HepG2 (cell line): ENCODE data around the gene CUL1. TPM values are rescaled to one million over a fixed set of nuclear protein-coding genes. Genes with fewer than 3 reads are reported as not detected.

ENCODE experiments used
- ATAC-seq: fragments of 200-7000 bp; cut with Tn5 transposase; 3 replicates; pipeline ENCODE4 v1.9.1; 2020; ENCODE audit warnings: mild to moderate bottlenecking, moderate library complexity
- BruUV-seq: library from RNA; stranded (reverse); fragments of 400-500 nt; replicated peaks from 2 replicates; lab custom pipeline; 2021; lab: Mats Ljungman, UMichigan
- CTCF ChIA-PET: fragments of 300-600 bp; formaldehyde crosslinking; extraction: SDS; loops from one replicate; lab custom pipeline; 2021; ENCODE audit warnings: low total read pairs, inconsistent platforms, low intra/inter-chr PET ratio; lab: Yijun Ruan, JAX
- POLR2A ChIA-PET: fragments of 350-600 bp; sonication (Branson Sonifier 250); formaldehyde crosslinking; loops from one replicate; lab custom pipeline; 2020; ENCODE audit warnings: antibody characterized with exemption, inconsistent platforms; lab: Yijun Ruan, JAX
- DNase-seq: peaks from one replicate; pipeline ENCODE4 v3.0.0-alpha.2; 2015; ENCODE audit warnings: low spot score
- FAIRE-seq: peaks from 3 replicates; lab custom pipeline; 2011; peaks lifted over from hg19 to GRCh38; lab: Jason Lieb, UNC
- H2AFZ ChIP-seq: one replicate; pipeline ENCODE4 v1.6.1; 2011; ENCODE audit warnings: low read length, inconsistent platforms
- H3K27ac ChIP-seq: fragments of 300-600 bp; 3 replicates; pipeline ENCODE4 v1.8.0; 2011; ENCODE audit warnings: mixed run types, mild to moderate bottlenecking, mixed read lengths, low read length, inconsistent platforms; ENCODE audit not compliant: insufficient read depth; ENCODE audit errors: extremely low read length
- H3K27me3 ChIP-seq, 2 experiments: fragments of 200-600 bp in 1 of 2; 2 replicates in 1 of 2; 3 replicates in 1 of 2; pipeline versions ENCODE4 v1.6.0 to v1.8.0; 2011; ENCODE audit warnings: low read length in 2 of 2, mild to moderate bottlenecking in 2 of 2, moderate library complexity in 2 of 2, inconsistent platforms in 1 of 2; ENCODE audit not compliant: insufficient read depth in 2 of 2, control insufficient read depth in 1 of 2
- H3K36me3 ChIP-seq, 2 experiments: fragments of 200-600 bp in 1 of 2; replicated peaks in 1 of 2; 2 replicates in 1 of 2; 3 replicates in 1 of 2; pipeline versions ENCODE4 v1.5.1 to v1.8.0; 2011; ENCODE audit warnings: low read length in 2 of 2, inconsistent platforms in 1 of 2; ENCODE audit not compliant: insufficient read depth in 2 of 2, control insufficient read depth in 1 of 2
- H3K4me1 ChIP-seq: 2 replicates; pipeline ENCODE4 v1.5.1; 2012; ENCODE audit warnings: low read length, inconsistent platforms; ENCODE audit not compliant: insufficient read depth
- H3K4me2 ChIP-seq: 2 replicates; pipeline ENCODE4 v1.6.0; 2011; ENCODE audit warnings: low read depth, low read length, inconsistent platforms
- H3K4me3 ChIP-seq, 3 experiments: fragments of 200-600 bp in 1 of 3; sonication (generic), shearing (Covaris generic) in 1 of 3; replicated peaks in 1 of 3; 2 replicates each; pipeline ENCODE4 v1.5.1; 2011 to 2016; ENCODE audit warnings: low read length in 3 of 3, inconsistent platforms in 2 of 3, low read depth in 2 of 3, mild to moderate bottlenecking in 2 of 3, control low read depth in 1 of 3, mixed read lengths in 1 of 3; ENCODE audit not compliant: insufficient read depth in 1 of 3
- H3K79me2 ChIP-seq: one replicate; pipeline ENCODE4 v1.6.1; 2011; ENCODE audit warnings: low read length, inconsistent platforms; ENCODE audit not compliant: insufficient read depth
- H3K9ac ChIP-seq: 2 replicates; pipeline ENCODE4 v1.6.0; 2011; ENCODE audit warnings: mild to moderate bottlenecking, low read depth, low read length, inconsistent platforms; ENCODE audit not compliant: insufficient read depth
- H3K9me3 ChIP-seq: 2 replicates; pipeline ENCODE4 v1.5.1; 2012; ENCODE audit warnings: mild to moderate bottlenecking, low read length
- H4K20me1 ChIP-seq: 2 replicates; pipeline ENCODE4 v1.6.0; 2011; ENCODE audit warnings: inconsistent platforms, mild to moderate bottlenecking, low read length, moderate library complexity; ENCODE audit not compliant: insufficient read depth
- ZNF335 ChIP-seq: sonication (generic); formaldehyde crosslinking; IDR thresholded peaks from 2 replicates; pipeline ENCODE4 v1.4.0; 2020; ENCODE audit warnings: missing genetic modification reagents
- ZNF354B ChIP-seq: sonication (generic); formaldehyde crosslinking; IDR thresholded peaks from 2 replicates; pipeline ENCODE4 v1.8.0; 2022; ENCODE audit warnings: mild to moderate bottlenecking, missing genetic modification reagents
- ZNF580 ChIP-seq: IDR thresholded peaks from 2 replicates; pipeline ENCODE4 v1.6.1; 2016; ENCODE audit warnings: low read depth, borderline replicate concordance
- ZXDC ChIP-seq: sonication (generic); formaldehyde crosslinking; IDR thresholded peaks from 2 replicates; pipeline ENCODE4 v1.5.0; 2020; ENCODE audit warnings: mild to moderate bottlenecking, missing genetic modification reagents
- WGBS: methylation state at CpG from one replicate; pipeline ENCODE4 v1.1.6; 2017; ENCODE audit warnings: low lambda C conversion rate; 5-methylcytosine and 5-hydroxymethylcytosine counted together
- in situ Hi-C: cut with HindIII; loops from 2 replicates; pipeline ENCODE4 v1.10.0; 2017; ENCODE audit warnings: low pct_unique_long_range_greater_than_20kb; ENCODE audit not compliant: extremely low pct_ligation_motif_present
- intact Hi-C: fragments of 100-400 bp; cut with micrococcal nuclease; formaldehyde crosslinking; loops from one replicate; pipeline ENCODE4 v1.10.0; 2022; ENCODE audit not compliant: unreplicated experiment
- polyA plus RNA-seq, 8 experiments: library from polyadenylated mRNA; depleted of rRNA in 3 of 8; stranded (reverse) in 7 of 8; unstranded in 1 of 8; fragments of >200 nt; fragmentation: Illumina TruSeq in 4 of 8; extraction: Trizol in 4 of 8; gene quantifications; 2 replicates each; pipeline versions ENCODE4 v1.2.1 to v1.2.3, GENCODE V29; 2011 to 2016; ENCODE audit warnings: low read depth in 4 of 8, missing spikeins in 1 of 8, mixed read lengths in 1 of 8; ENCODE audit not compliant: insufficient read depth in 1 of 8
- total RNA-seq, 5 experiments: library from RNA; depleted of rRNA; stranded (reverse); fragments of >200 nt; fragmentation: Illumina TruSeq; extraction: Trizol; gene quantifications; 2 replicates each; pipeline ENCODE4 v1.2.3, GENCODE V29; 2016; ENCODE audit warnings: low read depth in 1 of 5
- TF ChIP-seq, protein P1 (sequence below): sonication (generic); formaldehyde crosslinking; IDR thresholded peaks from 2 replicates; pipeline ENCODE4 v1.4.0; 2020; ENCODE audit warnings: missing genetic modification reagents, borderline replicate concordance
- TF ChIP-seq, protein P2 (sequence below): sonication (generic); formaldehyde crosslinking; IDR thresholded peaks from 2 replicates; pipeline ENCODE4 v1.9.0; 2022; ENCODE audit warnings: low read depth, missing genetic modification reagents
- TF ChIP-seq, protein P3 (sequence below): IDR thresholded peaks from 2 replicates; pipeline ENCODE4 v1.6.1; 2016; ENCODE audit warnings: missing compliant biosample characterization, missing genetic modification reagents, borderline replicate concordance

The CUL1 gene
- total and polyA plus RNA-seq, 2 of the 13 experiments (the other 11 are each of a cell fraction or from before 2014, with no cell fraction given) = 30.1 to 45.9 TPM

DNA sequence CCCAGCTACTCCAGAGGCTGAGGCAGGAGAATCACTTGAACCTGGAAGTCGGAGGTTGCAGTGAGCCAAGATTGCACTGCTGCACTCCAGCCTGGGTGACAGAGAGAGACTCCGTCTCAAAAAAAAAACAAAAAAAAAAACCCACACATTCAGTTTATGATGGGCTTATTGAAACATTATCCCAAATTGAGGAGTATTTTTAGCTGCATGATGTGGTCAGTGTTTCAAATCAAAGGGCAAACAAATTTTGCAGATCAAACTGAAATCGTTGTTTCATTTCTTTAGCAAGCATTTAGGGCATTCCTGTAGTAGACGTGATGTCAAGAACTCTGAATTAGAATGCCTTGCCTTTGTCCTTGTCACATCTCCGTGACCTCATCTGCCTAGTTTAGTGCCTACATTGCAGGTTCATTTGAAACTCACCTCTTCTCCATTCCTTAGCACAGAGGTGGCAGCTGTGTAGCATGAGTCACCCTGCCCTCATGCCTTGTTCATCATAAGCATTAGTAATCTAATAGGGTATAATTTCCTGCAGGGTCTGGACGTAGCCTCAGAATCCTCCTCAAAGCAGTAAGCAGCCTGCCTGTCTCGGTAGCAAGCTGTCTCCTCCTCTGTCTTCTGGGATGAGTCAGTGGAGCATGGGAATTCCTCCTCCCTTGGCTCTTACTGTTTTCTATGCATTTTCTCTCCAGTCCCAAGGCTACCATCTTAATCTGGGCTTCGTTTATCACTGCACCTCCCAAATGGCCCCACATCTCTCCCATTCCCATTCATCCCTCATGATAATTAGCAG is 73.8 kb downstream of the CUL1 start:
- H3K27me3 ChIP-seq = no peaks in the 10 kb centered on the region
- no peak for DNase-seq
- no peak overlapping the region for H3K27ac ChIP-seq
- no peak overlapping the region for H3K9ac ChIP-seq
- ATAC-seq = no peak
- WGBS = 95% methylated on average over 8 of the region's 8 CpGs
- no peak for FAIRE-seq
- intact Hi-C loops (no loop called here), in situ Hi-C loops (no loop called here)
- no peaks in the 10 kb centered on the region for H3K4me1 ChIP-seq
- H4K20me1 ChIP-seq = no peaks in the 10 kb centered on the region
- POLR2A ChIA-PET = no interaction called here
- H3K4me2 ChIP-seq = no peak overlapping the region
- no TSS peak for BruUV-seq
- no peak overlapping the region for H2AFZ ChIP-seq
- H3K36me3 ChIP-seq = peaks cover 6 to 77% of the 10 kb centered on the region in 2 experiments
- H3K4me3 ChIP-seq = no peak overlapping the region
- no peaks in the 10 kb centered on the region for H3K9me3 ChIP-seq
- no peaks in the 10 kb centered on the region for H3K79me2 ChIP-seq
- CTCF ChIA-PET = no interaction called here
- TF ChIP-seq ZNF335 (CRISPR knock-in tag) = no peak
- TF ChIP-seq, protein P1, sequence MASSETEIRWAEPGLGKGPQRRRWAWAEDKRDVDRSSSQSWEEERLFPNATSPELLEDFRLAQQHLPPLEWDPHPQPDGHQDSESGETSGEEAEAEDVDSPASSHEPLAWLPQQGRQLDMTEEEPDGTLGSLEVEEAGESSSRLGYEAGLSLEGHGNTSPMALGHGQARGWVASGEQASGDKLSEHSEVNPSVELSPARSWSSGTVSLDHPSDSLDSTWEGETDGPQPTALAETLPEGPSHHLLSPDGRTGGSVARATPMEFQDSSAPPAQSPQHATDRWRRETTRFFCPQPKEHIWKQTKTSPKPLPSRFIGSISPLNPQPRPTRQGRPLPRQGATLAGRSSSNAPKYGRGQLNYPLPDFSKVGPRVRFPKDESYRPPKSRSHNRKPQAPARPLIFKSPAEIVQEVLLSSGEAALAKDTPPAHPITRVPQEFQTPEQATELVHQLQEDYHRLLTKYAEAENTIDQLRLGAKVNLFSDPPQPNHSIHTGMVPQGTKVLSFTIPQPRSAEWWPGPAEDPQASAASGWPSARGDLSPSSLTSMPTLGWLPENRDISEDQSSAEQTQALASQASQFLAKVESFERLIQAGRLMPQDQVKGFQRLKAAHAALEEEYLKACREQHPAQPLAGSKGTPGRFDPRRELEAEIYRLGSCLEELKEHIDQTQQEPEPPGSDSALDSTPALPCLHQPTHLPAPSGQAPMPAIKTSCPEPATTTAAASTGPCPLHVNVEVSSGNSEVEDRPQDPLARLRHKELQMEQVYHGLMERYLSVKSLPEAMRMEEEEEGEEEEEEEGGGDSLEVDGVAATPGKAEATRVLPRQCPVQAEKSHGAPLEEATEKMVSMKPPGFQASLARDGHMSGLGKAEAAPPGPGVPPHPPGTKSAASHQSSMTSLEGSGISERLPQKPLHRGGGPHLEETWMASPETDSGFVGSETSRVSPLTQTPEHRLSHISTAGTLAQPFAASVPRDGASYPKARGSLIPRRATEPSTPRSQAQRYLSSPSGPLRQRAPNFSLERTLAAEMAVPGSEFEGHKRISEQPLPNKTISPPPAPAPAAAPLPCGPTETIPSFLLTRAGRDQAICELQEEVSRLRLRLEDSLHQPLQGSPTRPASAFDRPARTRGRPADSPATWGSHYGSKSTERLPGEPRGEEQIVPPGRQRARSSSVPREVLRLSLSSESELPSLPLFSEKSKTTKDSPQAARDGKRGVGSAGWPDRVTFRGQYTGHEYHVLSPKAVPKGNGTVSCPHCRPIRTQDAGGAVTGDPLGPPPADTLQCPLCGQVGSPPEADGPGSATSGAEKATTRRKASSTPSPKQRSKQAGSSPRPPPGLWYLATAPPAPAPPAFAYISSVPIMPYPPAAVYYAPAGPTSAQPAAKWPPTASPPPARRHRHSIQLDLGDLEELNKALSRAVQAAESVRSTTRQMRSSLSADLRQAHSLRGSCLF (CRISPR knock-in tag) = no peak
- TF ChIP-seq, protein P2, sequence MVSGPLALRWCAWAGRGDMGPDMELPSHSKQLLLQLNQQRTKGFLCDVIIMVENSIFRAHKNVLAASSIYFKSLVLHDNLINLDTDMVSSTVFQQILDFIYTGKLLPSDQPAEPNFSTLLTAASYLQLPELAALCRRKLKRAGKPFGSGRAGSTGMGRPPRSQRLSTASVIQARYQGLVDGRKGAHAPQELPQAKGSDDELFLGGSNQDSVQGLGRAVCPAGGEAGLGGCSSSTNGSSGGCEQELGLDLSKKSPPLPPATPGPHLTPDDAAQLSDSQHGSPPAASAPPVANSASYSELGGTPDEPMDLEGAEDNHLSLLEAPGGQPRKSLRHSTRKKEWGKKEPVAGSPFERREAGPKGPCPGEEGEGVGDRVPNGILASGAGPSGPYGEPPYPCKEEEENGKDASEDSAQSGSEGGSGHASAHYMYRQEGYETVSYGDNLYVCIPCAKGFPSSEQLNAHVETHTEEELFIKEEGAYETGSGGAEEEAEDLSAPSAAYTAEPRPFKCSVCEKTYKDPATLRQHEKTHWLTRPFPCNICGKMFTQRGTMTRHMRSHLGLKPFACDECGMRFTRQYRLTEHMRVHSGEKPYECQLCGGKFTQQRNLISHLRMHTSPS = no peak
- TF ChIP-seq ZXDC = no peak
- TF ChIP-seq ZNF580 = no peak
- TF ChIP-seq, protein P3, sequence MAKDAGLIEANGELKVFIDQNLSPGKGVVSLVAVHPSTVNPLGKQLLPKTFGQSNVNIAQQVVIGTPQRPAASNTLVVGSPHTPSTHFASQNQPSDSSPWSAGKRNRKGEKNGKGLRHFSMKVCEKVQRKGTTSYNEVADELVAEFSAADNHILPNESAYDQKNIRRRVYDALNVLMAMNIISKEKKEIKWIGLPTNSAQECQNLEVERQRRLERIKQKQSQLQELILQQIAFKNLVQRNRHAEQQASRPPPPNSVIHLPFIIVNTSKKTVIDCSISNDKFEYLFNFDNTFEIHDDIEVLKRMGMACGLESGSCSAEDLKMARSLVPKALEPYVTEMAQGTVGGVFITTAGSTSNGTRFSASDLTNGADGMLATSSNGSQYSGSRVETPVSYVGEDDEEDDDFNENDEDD (CRISPR knock-in tag) = no peak
- TF ChIP-seq ZNF354B (CRISPR knock-in tag) = no peak
